Measurements from ENCODE around the gene FIGNL2. TPM values are rescaled to one million over a fixed set of nuclear protein-coding genes. Genes with fewer than 3 reads are reported as not detected.

FIGNL2 gene
- polyA plus RNA-seq, 1 donor (not counting 4 experiments of a cell fraction or from before 2014, with no cell fraction given): not detected

DNA sequence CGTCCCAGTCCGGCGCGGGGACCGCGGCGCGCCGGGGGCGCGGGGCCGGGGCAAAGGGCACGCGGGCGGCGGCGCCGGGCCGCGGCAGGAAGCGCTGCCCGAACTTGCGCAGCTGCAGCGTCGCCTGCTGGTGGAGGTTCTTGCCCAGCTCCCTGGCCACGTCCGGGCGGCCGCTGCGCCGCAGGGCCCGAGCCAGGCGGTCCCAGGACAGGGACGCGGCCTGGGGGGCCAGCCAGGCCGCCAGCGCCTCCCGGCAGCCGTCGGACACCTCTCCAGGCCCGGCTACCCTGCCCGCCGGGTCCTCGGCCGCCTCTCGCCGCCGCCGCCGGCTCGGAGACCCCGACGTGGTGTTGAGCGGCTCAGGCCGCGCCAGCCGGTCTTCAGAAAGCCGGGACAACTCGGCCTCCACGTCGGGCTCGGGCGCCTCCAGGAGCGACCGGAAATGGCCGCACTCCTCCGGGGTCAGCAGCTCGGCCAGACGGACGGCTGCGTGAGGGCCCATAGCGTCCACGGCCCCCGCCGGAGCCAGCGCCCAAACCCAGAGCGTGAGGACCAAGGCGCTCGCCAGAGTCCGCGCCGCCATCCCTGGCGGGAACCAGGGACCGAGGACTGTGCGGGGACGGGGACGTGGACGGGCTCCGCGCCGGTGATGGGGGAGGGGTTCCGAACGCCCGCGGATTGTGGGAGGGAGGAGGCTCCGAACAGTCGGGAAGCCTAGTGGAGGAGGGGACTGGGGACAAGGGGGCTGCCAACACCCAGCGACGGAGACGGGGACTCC lies 34.0 kb downstream of the FIGNL2 start:
- TF ChIP-seq, protein P1, sequence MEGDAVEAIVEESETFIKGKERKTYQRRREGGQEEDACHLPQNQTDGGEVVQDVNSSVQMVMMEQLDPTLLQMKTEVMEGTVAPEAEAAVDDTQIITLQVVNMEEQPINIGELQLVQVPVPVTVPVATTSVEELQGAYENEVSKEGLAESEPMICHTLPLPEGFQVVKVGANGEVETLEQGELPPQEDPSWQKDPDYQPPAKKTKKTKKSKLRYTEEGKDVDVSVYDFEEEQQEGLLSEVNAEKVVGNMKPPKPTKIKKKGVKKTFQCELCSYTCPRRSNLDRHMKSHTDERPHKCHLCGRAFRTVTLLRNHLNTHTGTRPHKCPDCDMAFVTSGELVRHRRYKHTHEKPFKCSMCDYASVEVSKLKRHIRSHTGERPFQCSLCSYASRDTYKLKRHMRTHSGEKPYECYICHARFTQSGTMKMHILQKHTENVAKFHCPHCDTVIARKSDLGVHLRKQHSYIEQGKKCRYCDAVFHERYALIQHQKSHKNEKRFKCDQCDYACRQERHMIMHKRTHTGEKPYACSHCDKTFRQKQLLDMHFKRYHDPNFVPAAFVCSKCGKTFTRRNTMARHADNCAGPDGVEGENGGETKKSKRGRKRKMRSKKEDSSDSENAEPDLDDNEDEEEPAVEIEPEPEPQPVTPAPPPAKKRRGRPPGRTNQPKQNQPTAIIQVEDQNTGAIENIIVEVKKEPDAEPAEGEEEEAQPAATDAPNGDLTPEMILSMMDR (optimal IDR thresholded peaks at IDR 0.05 in 1 of 3, IDR thresholded peaks at IDR 0.05 in 1 of 3, conservative IDR thresholded peaks at IDR 0.05 in 1 of 3; ENCODE audit: extremely low read depth in 1 of 3, insufficient read depth in 2 of 3, low read length in 3 of 3): peak; percentile 40 to 90 (median 78)
- TF ChIP-seq EZH2 (IDR thresholded peaks at IDR 0.05; ENCODE audit: low read length): no peak
- no peaks in the 10 kb centered on the region for H3K79me2 ChIP-seq (ENCODE audit: control insufficient read depth, insufficient read depth, low read length)
- no peaks in the 10 kb centered on the region for H3K36me3 ChIP-seq (ENCODE audit: control insufficient read depth in 2 of 2, extremely low read depth in 1 of 2, insufficient read depth in 2 of 2, low read length in 2 of 2)
- H3K27ac ChIP-seq (ENCODE audit: control insufficient read depth, insufficient read depth, low read length): no peak overlapping the region
- H3K4me2 ChIP-seq (ENCODE audit: control insufficient read depth, extremely low read depth, insufficient read depth, low read depth, low read length): peak overlapping the region; percentile 51
- FAIRE-seq: no peak
- peak overlapping the region; percentile 23 for H3K9ac ChIP-seq (ENCODE audit: control insufficient read depth, extremely low read depth, insufficient read depth, low read length)
- H3K9me3 ChIP-seq (ENCODE audit: control insufficient read depth, low read depth, low read length): no peaks in the 10 kb centered on the region
- no peaks in the 10 kb centered on the region for H3K9me1 ChIP-seq (ENCODE audit: control insufficient read depth, extremely low read depth, insufficient read depth, low read length)
- H3K27me3 ChIP-seq (ENCODE audit: control insufficient read depth, extremely low read depth, insufficient read depth, low read length): peaks cover 30% of the 10 kb centered on the region
- no peak for DNase-seq (ENCODE audit: low read depth, low spot score)
- no peaks in the 10 kb centered on the region for H4K20me1 ChIP-seq (ENCODE audit: control insufficient read depth, extremely low read depth, insufficient read depth, low read length)
- H2AFZ ChIP-seq (ENCODE audit: control insufficient read depth, low read length): no peak overlapping the region
- peak overlapping the region; percentile 6 to 34 (median 17) for H3K4me3 ChIP-seq (ENCODE audit: control insufficient read depth in 2 of 3, extremely low read depth in 1 of 3, insufficient read depth in 2 of 3, low read depth in 1 of 3, low read length in 3 of 3)
- H3K4me1 ChIP-seq (ENCODE audit: control insufficient read depth, extremely low read depth, insufficient read depth, low read length): no peaks in the 10 kb centered on the region
- dilution Hi-C loops (cut with MboI; ENCODE audit: extremely low pct_ligation_motif_present, low sequenced_read_pairs): no loop called here

DNA sequence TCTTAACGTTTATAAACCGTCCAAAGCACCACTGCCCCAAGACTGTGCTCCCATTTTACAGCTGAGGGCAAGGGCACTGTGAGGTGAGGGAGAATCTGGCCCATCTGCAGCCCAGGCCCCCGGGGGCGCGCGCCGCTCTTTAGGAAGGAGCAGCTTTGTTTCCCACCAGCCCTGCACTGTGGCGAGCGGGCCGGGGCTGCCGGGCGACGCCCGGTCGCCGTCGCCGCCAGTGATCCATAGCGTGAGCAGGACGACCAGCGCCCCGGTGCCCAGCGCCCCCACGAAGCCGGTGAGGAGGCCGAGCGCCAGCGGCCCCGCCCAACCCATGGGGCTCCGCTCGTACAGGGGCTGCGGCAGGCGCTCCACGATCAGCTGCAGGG lies 34.6 kb downstream of the FIGNL2 start:
- Histone ChIP-seq H2AFZ (ENCODE audit: control insufficient read depth, low read length) (no peak overlapping the region), H3K9me3 (ENCODE audit: control insufficient read depth, low read depth, low read length) (no peaks in the 10 kb centered on the region), H3K27ac (ENCODE audit: control insufficient read depth, insufficient read depth, low read length) (no peak overlapping the region), H3K9ac (ENCODE audit: control insufficient read depth, extremely low read depth, insufficient read depth, low read length) (no peak overlapping the region), H3K4me1 (ENCODE audit: control insufficient read depth, extremely low read depth, insufficient read depth, low read length) (no peaks in the 10 kb centered on the region), H3K79me2 (ENCODE audit: control insufficient read depth, insufficient read depth, low read length) (no peaks in the 10 kb centered on the region), H3K27me3 (ENCODE audit: control insufficient read depth, extremely low read depth, insufficient read depth, low read length) (peaks cover 24% of the 10 kb centered on the region), H3K4me2 (ENCODE audit: control insufficient read depth, extremely low read depth, insufficient read depth, low read depth, low read length) (peak overlapping the region; percentile 51), H4K20me1 (ENCODE audit: control insufficient read depth, extremely low read depth, insufficient read depth, low read length) (no peaks in the 10 kb centered on the region), H3K9me1 (ENCODE audit: control insufficient read depth, extremely low read depth, insufficient read depth, low read length) (no peaks in the 10 kb centered on the region), H3K36me3 (ENCODE audit: control insufficient read depth in 2 of 2, extremely low read depth in 1 of 2, insufficient read depth in 2 of 2, low read length in 2 of 2) (no peaks in the 10 kb centered on the region), H3K4me3 (ENCODE audit: control insufficient read depth in 2 of 3, extremely low read depth in 1 of 3, insufficient read depth in 2 of 3, low read depth in 1 of 3, low read length in 3 of 3) (no peak overlapping the region)
- dilution Hi-C loops (cut with MboI; ENCODE audit: extremely low pct_ligation_motif_present, low sequenced_read_pairs): no loop called here
- FAIRE-seq (no peak), DNase-seq (ENCODE audit: low read depth, low spot score) (no peak)
- TF ChIP-seq, protein P1 (optimal IDR thresholded peaks at IDR 0.05 in 1 of 3, IDR thresholded peaks at IDR 0.05 in 1 of 3, conservative IDR thresholded peaks at IDR 0.05 in 1 of 3; ENCODE audit: extremely low read depth in 1 of 3, insufficient read depth in 2 of 3, low read length in 3 of 3): no peak
- TF ChIP-seq EZH2 (IDR thresholded peaks at IDR 0.05; ENCODE audit: low read length): no peak
